Measurements from ENCODE around the gene SHOC1.
"Not testable (repeated sequence)": the region's sequence is repeated elsewhere in the genome, so short reads cannot be mapped to it uniquely, and the experiment has no call there.

Gene SHOC1

GRCh38 chr9:111804636-111805035 is 9.9 kb upstream of the SHOC1 start:
- no peak for DNase-seq

GRCh38 chr9:111803924-111804323 is 9.2 kb upstream of the SHOC1 start:
- peak; percentile 28 for DNase-seq

GRCh38 chr9:111799915-111800526 is 5.3 kb upstream of the SHOC1 start:
- DNase-seq = no peak

- no peak for DNase-seq
Observed at GRCh38 chr9:111799506-111799905, 4.8 kb upstream of the SHOC1 start.

GRCh38 chr9:111798786-111799185 is 4.0 kb upstream of the SHOC1 start:
- DNase-seq = no peak

GRCh38 chr9:111795557-111795839 is 761 bp upstream of the SHOC1 start:
- no peak for DNase-seq

GRCh38 chr9:111791821-111792220 is 2.9 kb downstream of the SHOC1 start:
- DNase-seq = not testable (repeated sequence)

GRCh38 chr9:111789881-111790280 is 4.9 kb downstream of the SHOC1 start:
- no peak for DNase-seq

- no peak for DNase-seq
Observed at GRCh38 chr9:111783857-111784256, 10.9 kb downstream of the SHOC1 start.

- DNase-seq = no peak
Observed at GRCh38 chr9:111783424-111783823, 11.3 kb downstream of the SHOC1 start.

GRCh38 chr9:111766066-111766465 is 28.7 kb downstream of the SHOC1 start:
- DNase-seq = no peak

GRCh38 chr9:111762556-111762955 is 32.2 kb downstream of the SHOC1 start:
- DNase-seq = no peak

GRCh38 chr9:111759762-111760639 is 34.7 kb downstream of the SHOC1 start:
- peak; percentile 52 for DNase-seq

GRCh38 chr9:111754800-111755199 is 39.9 kb downstream of the SHOC1 start:
- no peak for DNase-seq

- DNase-seq = no peak
Observed at GRCh38 chr9:111752455-111752854, 42.3 kb downstream of the SHOC1 start.
